Lung (tissue), 12 donors: ENCODE data around the gene HNRNPM. TPM values are rescaled to one million over a fixed set of nuclear protein-coding genes. Genes with fewer than 3 reads are reported as not detected.

Experiments used
- ATAC-seq: fragments of 200-7000 bp; cut with Tn5 transposase; one replicate; pipeline ENCODE4 v1.9.1; 2020; ENCODE audit warnings: moderate number of reproducible peaks; ENCODE audit not compliant: insufficient read depth, low FRiP score
- DNase-seq, 3 donors: peaks; one replicate each; pipeline ENCODE4 v3.0.0-alpha.2; 2013 to 2017
- H3K27ac ChIP-seq, 2 donors: one replicate each; pipeline ENCODE4 v1.5.1; 2013; ENCODE audit warnings: mild to moderate bottlenecking in 2 of 2, moderate library complexity in 2 of 2, control low read depth in 1 of 2, inconsistent platforms in 1 of 2, low read depth in 1 of 2, low read length in 1 of 2
- H3K27me3 ChIP-seq, 3 donors: one replicate each; pipeline ENCODE4 v1.5.1; 2013; ENCODE audit warnings: low read length in 2 of 3; ENCODE audit not compliant: control insufficient read depth in 3 of 3, insufficient read depth in 3 of 3
- H3K36me3 ChIP-seq, 4 donors: one replicate each; pipeline ENCODE4 v1.5.1; 2013; ENCODE audit warnings: low read length in 4 of 4, mild to moderate bottlenecking in 1 of 4, moderate library complexity in 1 of 4; ENCODE audit not compliant: control insufficient read depth in 4 of 4, insufficient read depth in 4 of 4
- H3K4me1 ChIP-seq, 5 donors: one replicate each; pipeline ENCODE4 v1.5.1; 2013; ENCODE audit warnings: low read length in 5 of 5, mild to moderate bottlenecking in 2 of 5, moderate library complexity in 1 of 5; ENCODE audit not compliant: control insufficient read depth in 5 of 5, insufficient read depth in 5 of 5
- H3K4me3 ChIP-seq: one replicate; pipeline ENCODE4 v1.5.1; 2013; ENCODE audit warnings: mild to moderate bottlenecking, control low read depth, moderate library complexity
- H3K9ac ChIP-seq, 2 donors: one replicate each; pipeline ENCODE4 v1.5.1; 2013; ENCODE audit warnings: low read length in 2 of 2, control low read depth in 1 of 2; ENCODE audit not compliant: insufficient read depth in 1 of 2
- H3K9me3 ChIP-seq, 4 donors: one replicate each; pipeline ENCODE4 v1.5.1; 2013; ENCODE audit warnings: low read length in 3 of 4, mild to moderate bottlenecking in 1 of 4, moderate library complexity in 1 of 4; ENCODE audit not compliant: control insufficient read depth in 4 of 4, insufficient read depth in 3 of 4
- CTCF ChIP-seq: IDR thresholded peaks from 2 replicates; pipeline ENCODE4 v1.5.1; 2012; ENCODE audit warnings: mild to moderate bottlenecking; ENCODE audit errors: control extremely low read depth, extremely low read depth
- WGBS, 2 donors: extraction: QIAGEN DNeasy Blood & Tissue Kit; methylation state at CpG; one replicate each; pipeline ENCODE4 v1.1.7; 2013; 5-methylcytosine and 5-hydroxymethylcytosine counted together
- polyA plus RNA-seq, 2 donors: library from polyadenylated mRNA; stranded (reverse); fragments of 200-250 nt; gene quantifications; one replicate each; pipeline ENCODE4 v1.2.1, GENCODE V29; 2013
- total RNA-seq, 2 donors: library from RNA; depleted of rRNA in 1 of 2; stranded (reverse); fragments of >200 nt in 1 of 2; gene quantifications; one replicate each; pipeline ENCODE4 v1.2.1, GENCODE V29; 2014 to 2021
- donor health status: control.
- donor health status: control.
- donor health status: Bipolar disorder and iron deficiency.
- donor health status: healthy.
- donor health status: DM: yes; HTN: yes; CAD: no.

Gene HNRNPM
- total and polyA plus RNA-seq, 4 donors: 53.7 to 243 (median 164) TPM

DNA sequence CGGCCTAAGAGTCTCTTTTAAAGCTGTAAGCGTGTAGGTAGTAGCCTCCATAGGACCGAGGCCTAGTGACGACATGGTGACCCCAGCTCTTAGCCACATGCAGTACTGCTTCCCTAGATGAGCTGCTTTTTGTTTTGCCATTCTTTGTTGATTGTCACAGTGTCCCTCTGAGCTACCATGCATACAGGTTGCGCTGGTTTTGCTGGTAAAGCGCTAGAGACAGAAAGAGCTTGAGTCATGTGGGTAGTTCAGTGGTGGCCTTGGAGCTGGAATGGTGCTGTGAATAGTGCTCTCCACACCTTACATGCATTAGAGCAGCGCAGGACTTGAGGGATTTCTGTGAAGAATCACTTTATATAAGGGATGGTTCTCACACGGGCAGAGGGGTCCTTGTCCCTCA, 5.1 kb downstream of the HNRNPM start:
- Histone ChIP-seq H3K9ac (peak overlapping the region in 1 of 2 donors; percentile 11), H3K27me3 (no peaks in the 10 kb centered on the region), H3K9me3 (no peaks in the 10 kb centered on the region), H3K36me3 (peaks cover 0 to 15% (median 7%) of the 10 kb centered on the region in 4 donors), H3K4me1 (peaks cover 19 to 41% (median 22%) of the 10 kb centered on the region in 5 donors), H3K4me3 (no peak overlapping the region), H3K27ac (peak overlapping the region in 1 of 2 donors; percentile 13)
- TF ChIP-seq CTCF: no peak
- no peak for DNase-seq
- ATAC-seq: no peak
- WGBS, 2 donors: 76 to 78% methylated on average over 7 to 8 of the region's 8 CpGs

DNA sequence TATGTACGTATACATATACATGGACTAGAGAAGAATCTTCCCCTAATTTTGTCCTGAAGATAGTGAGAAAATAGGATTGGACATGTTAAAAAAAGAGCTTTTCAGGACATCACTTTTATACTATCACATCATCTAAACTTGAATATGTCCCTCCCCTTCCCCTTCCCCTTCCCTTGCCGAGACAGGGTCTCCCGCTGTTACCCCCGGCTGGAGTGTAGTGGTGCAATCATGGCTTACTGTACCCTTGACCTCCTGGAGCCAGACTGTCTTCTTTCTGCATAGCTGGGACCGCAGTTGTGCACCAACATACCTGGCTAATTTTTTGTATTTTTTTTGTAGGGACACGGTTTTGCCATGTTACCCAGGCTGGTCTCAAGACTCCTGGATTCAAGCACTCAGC, 6.6 kb downstream of the HNRNPM start:
- no peak overlapping the region for H3K27ac ChIP-seq
- 43 to 45% methylated on average over 6 of the region's 6 CpGs for WGBS, 2 donors
- TF ChIP-seq CTCF: no peak
- H3K27me3 ChIP-seq: no peaks in the 10 kb centered on the region
- H3K4me3 ChIP-seq: no peak overlapping the region
- no peak overlapping the region for H3K9ac ChIP-seq
- peaks cover 18 to 38% (median 21%) of the 10 kb centered on the region in 5 donors for H3K4me1 ChIP-seq
- H3K36me3 ChIP-seq: peaks cover 3 to 23% (median 12%) of the 10 kb centered on the region in 4 donors
- no peak for DNase-seq
- H3K9me3 ChIP-seq: no peaks in the 10 kb centered on the region
- no peak for ATAC-seq

GRCh38 chr19:8451885-8452284, 7.1 kb downstream of the HNRNPM start:
- Histone ChIP-seq H3K36me3 (peaks cover 3 to 22% (median 10%) of the 10 kb centered on the region in 4 donors), H3K4me1 (peaks cover 13 to 37% (median 19%) of the 10 kb centered on the region in 5 donors), H3K27ac (no peak overlapping the region), H3K9ac (no peak overlapping the region), H3K9me3 (no peaks in the 10 kb centered on the region), H3K27me3 (no peaks in the 10 kb centered on the region), H3K4me3 (no peak overlapping the region)
- DNase-seq: no peak
- no peak for TF ChIP-seq CTCF
- peak; percentile 63 for ATAC-seq
- 43 to 50% methylated on average over 3 of the region's 3 CpGs for WGBS, 2 donors
